SK-N-SH treated with all-trans-retinoic acid at 6 μM for 48 hours (cell line): ENCODE results near the gene CD177.
"Not testable (repeated sequence)": the region's sequence is repeated elsewhere in the genome, so short reads cannot be mapped to it uniquely, and the experiment has no call there.

Source experiments
- BACH2 ChIP-seq: fragments of 250-450 bp; sonication (Bioruptor Pico); IDR thresholded peaks from 2 replicates; pipeline ENCODE4 v1.9.0; 2021; ENCODE audit warnings: mild to moderate bottlenecking, borderline replicate concordance
- RARB ChIP-seq: fragments of 250-450 bp; sonication (Bioruptor Pico); IDR thresholded peaks from 2 replicates; pipeline ENCODE4 v1.8.0; 2021; ENCODE audit warnings: mild to moderate bottlenecking, moderate library complexity
- SNAI2 ChIP-seq: fragments of 250-450 bp; sonication (Bioruptor Pico); IDR thresholded peaks from 2 replicates; pipeline ENCODE4 v1.5.0; 2020; ENCODE audit warnings: mild to moderate bottlenecking, moderate library complexity
- ZNF70 ChIP-seq: fragments of 450-650 bp; formaldehyde crosslinking; IDR thresholded peaks from 2 replicates; pipeline ENCODE4 v1.5.0; 2020; ENCODE audit warnings: mild to moderate bottlenecking, moderate library complexity
- TF ChIP-seq, protein P1 (sequence below): fragments of 250-450 bp; sonication (Bioruptor Pico); IDR thresholded peaks from 2 replicates; pipeline ENCODE4 v1.8.0; 2020; ENCODE audit warnings: mild to moderate bottlenecking, moderate library complexity, borderline replicate concordance

DNA sequence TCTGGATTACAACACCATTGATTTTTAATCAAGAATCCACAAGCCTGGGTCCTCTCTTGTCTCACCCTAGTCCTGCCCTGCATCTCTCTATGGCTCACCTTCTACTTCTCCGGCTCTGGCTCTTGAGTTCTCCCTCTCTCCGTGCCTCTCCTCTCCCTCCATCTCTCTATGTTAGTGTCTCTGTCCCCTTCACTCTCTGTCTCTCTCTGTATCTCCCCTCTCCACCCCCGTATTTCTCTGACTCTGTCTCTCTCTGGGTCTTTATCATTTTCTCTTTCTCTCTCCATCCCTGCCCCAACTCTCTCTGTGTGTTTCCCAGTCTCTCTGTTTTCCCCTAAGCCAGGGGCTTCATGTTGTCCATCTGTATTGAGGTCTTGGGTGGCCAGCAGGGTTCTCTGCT is 12.4 kb upstream of the CD177 start:
- TF ChIP-seq BACH2 (CRISPR knock-in tag); RARB (CRISPR knock-in tag); ZNF70; SNAI2 (CRISPR knock-in tag): not testable (repeated sequence)
- TF ChIP-seq, protein P1, sequence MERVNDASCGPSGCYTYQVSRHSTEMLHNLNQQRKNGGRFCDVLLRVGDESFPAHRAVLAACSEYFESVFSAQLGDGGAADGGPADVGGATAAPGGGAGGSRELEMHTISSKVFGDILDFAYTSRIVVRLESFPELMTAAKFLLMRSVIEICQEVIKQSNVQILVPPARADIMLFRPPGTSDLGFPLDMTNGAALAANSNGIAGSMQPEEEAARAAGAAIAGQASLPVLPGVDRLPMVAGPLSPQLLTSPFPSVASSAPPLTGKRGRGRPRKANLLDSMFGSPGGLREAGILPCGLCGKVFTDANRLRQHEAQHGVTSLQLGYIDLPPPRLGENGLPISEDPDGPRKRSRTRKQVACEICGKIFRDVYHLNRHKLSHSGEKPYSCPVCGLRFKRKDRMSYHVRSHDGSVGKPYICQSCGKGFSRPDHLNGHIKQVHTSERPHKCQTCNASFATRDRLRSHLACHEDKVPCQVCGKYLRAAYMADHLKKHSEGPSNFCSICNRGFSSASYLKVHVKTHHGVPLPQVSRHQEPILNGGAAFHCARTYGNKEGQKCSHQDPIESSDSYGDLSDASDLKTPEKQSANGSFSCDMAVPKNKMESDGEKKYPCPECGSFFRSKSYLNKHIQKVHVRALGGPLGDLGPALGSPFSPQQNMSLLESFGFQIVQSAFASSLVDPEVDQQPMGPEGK (CRISPR knock-in tag) = not testable (repeated sequence)
